Stimulated activated CD8-positive, alpha-beta memory T cell treated with anti-CD3 and anti-CD28 coated beads, Interleukin-12 subunit alpha, Interleukin-12 subunit beta, amount 100 ng/mL, for 24 hours (primary cell): Measurements from ENCODE around the gene TMEM134.

Source experiments
- DNase-seq: peaks from one replicate; pipeline ENCODE4 v3.0.0-alpha.2; 2020; ENCODE audit errors: extremely low read depth

Gene TMEM134

DNA sequence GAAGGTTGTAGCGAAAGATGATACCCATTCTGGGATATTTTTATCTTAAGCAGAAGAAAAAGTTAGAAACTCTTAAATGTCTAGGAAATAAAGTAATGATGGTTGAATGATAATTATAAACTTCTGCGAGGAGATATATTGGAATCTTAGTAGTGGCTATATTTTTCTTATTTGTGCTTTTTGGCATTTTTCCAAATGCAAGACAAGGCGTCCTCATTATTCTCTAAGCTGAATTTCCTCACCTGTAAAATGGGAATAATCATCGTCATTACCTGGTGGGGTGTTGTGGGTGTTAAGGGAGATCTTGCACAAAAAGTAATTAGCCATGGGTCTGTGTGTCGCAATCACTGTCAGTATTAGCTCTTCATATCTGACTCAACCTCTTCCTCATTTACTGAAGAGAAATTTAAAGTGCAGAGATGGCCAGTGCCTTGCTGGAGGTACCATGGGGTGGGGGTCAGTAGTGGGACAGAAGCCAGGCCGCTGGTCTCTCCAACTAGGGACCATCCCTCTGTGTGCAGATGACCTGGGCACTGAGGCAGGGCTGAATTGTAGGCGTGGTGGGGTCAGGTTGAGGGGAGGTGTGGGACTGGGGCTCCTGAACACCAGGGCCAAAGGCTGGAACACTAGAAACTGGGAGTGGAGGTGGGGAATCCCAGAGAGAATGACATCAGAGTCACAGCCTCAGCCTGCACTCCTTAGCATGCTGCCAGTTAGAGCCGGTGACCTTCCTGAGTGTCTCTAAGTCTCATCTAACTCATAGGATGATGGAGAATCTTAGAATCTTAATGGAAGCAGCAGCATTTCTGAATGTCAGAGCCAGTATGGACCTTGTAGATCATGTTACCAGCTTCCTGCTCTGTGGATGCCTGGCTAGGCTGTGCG is 32.0 kb upstream of the TMEM134 start:
- no peak for DNase-seq

DNA sequence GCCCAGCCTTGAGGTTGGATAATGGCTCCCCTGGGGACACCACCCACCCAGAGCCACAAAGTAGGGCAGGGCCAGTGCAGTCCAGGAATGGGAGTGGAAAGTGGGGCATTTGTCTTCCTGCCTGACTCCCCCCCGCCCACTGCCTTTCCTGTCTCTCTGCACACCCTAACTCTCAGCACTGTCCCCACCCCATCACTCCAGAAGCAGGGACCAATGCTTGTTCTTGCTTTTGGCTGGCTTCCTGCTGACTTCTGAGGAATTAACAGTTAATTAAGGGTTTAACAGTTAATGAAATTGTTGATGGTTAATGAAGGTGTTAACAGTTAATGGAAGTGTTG is 31.4 kb upstream of the TMEM134 start:
- no peak for DNase-seq

DNA sequence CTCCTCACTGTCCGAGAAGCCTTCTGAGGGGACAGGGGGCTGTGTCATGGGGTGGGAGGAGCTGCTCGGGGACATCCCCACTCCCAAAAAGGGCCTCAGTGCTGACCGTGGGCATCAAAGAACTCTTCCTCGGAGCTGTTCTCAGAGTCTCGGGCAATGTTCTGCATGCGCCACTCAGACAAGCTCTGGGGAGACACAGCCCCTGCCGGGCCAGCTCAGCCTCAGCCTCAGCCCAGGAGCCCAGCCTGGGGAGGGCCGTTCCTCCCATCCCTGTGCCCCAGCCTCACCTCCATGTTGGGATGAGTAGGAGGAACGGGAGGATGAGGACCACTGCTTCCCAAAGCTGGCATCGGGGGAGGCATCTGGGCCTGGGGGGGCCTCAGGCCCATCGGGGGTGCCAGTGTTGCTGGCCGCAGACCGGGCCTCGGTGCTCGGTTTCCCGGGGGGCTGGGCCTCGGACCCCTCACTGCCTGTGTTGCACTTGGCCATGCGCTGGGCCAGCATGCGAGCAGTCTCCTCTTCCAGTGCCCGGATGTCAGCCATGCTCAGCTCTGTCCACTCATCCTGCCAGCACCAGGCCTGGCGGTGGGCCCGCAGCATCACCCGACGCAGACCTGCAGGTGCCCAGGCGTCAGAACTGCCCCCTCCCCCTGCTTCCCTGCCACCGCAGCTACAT is 30.9 kb upstream of the TMEM134 start:
- no peak for DNase-seq

DNA sequence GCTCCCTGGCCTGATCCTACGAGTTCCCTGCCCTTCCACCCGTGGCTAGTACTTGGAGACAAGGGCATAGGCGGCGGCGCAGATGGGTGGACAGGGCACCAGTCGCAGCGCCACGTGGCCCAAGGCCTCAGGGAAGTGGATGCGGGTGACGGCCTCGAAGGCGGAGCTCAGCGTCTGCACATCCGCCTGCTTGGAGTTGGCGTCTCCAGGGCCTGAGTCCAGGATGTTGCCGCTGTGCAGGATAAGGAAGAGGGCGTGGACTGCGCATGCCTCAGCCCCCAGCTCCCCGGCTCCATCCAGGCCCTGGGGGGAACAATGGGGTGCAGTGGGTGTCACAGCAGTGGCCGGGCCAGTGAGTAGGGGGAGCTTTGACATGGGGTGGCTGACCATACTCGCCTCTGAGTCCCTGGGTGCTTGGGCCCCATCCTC is 29.5 kb upstream of the TMEM134 start:
- DNase-seq, result no peak

DNA sequence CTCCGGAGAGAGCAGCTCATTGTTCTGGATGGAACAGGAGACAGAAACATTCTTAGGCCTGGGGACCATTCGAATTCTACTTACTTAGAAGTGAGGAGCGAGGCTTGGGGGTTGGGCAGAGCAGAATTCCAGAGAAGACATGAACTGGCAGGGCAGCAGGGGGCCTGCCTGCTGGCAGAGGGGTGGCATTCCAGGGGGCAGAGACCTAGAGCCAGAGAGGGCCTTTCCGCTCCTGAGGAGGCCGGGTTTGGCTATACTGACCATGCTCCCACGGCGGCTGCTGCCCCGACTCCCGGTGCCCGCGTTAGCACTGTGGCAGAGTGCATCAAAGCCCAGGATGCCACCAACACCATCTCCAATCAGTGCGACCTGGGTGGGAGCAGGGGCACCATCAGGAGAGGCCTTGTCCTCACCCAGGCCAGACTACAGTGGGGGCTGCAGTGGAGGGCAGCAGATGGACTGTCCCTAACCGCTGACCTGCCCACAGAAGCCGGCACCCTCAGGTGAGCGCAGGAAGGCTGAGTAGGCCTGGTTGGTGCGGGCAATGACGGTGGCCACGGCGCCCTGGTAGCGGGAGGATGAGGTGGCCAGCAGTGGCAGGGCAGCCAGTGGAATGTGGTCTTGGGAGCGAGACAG is 28.7 kb upstream of the TMEM134 start:
- DNase-seq, result no peak

DNA sequence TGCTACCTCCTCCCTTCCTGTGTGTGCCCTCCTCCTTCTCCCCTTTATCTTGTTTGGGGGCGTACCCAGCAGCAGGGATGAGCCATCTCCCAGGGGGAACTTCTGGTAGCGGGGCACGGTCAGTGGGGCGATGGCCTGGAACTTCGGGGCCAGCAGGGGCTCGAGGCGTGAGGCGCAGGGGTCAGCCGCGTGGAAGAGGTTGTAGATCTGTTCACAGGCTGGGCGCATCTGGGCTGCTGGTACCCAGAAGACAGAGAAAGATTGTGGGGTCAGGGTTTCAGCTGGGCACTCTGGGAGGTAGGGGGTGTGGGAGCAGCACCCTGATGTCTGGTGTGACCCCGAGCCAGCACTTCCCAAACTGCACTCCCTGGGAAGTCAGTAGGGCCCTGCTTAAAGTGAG is 27.1 kb upstream of the TMEM134 start:
- DNase-seq, result no peak

DNA sequence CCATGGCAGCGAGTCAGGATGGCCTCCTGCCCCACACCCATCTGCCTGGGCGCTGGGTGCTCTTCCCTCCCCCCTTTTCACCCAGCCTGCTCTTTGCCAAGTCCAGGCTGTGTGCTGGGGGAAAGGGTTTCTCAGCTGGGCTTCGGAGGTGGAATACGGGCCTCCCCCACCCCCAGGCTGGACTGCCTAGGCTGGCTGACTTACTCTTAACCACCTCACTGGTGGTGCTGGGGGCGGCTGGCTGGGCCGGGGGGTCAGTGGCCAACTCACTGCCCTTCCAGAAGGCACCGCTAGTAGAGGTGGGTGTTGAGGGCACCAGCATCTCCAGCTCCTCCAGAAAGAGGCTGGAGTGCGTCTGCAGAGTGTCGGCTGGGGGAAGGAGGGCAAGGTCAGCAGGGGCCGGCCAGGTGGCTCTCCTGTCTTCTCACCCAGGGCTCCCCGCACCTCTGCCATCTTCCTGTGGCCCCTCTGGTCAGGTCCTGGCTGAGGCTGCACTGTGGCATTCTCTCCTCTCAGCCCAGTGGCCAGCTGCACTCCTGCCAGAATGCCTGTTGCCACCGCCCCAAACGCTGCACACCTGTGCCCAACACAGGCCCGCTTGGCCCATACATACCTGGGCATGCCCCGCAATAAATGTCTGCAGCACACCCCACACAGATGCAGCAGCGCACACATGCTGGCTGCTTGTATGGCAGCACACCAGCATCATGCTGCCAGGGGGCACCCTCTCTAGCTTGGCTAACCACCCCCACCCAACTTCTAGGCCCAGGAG is 26.4 kb upstream of the TMEM134 start:
- DNase-seq, result no peak

DNA sequence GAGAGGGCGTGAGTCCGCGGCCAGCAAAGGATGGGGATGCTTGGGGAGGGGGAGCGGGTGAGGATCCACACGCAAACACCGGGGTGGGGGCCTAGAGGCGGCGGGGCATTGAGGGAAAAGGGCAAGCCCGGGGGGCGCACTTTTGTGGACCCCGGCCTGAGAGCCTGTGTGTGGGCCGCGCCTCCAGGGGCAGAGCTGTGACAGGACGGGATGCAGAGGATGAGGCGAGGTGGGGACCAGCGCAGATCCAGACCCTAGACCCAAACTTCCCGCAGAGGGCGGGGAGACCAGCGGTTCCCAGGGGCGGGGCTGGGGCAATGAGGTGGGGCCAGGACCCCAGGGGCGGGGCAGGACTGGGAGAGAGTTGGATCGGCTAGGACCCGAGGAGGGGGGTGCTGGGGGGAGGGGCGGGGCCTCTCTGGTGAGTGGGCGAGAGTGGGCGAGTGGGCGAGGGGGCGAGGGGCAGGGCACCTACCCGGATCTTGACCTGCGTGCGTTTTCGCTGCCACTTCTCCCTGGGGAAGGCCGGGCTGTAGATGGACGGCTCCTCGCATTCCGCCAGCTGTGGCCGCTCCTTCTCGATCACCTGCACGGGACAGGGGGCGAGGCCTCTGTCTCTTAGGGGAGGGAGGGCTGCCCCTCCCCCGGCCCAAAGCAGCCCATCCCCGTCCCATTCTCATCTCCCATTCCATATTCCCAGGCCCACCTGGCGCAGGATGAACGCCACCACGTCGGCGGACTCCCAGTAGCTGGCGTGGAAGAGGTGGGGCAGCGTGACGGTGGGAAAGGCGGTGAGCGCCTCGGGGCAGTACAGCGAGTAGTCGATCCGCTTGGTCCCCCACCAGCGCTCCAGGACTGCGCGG is 25.6 kb upstream of the TMEM134 start:
- DNase-seq, result no peak

DNA sequence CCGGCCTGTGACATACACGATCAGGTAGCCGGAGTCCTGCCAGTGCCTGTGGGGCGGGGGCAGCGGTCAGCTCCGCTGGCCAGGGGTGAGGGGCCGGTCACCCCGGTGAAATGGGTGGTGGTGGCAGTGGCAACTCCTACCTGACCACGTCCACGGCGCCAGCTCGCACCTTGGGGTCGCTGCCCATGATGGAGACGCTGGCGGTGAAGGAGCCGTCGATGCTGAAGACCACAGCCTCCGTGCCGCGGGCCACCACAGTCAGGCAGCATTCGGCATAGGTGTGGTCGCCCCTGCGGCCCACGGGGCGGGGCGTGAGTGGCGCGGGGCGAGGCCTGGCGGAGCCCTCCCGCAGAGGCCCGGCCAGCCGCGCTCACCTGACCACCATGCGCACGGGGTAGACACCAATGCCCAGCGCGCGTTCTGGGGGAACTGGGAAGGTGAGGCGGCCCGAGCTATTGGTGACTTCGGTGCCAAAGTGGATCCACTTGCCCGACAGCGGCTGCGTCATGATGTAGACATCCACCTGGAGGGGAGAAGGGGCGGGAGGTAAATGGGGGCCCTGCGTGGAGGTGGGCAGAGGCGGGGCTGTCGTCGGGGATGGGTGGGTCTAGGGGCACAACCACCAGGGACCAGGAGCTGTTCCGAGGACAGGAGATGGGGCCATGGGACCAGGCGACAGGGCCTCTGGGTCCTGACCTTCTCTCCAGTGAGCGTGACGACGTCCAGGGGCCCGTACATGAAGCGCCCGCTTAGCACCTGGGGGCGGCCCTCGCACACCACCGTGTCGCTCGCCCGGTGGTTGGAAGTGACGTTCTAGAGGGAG is 24.7 kb upstream of the TMEM134 start:
- no peak for DNase-seq

DNA sequence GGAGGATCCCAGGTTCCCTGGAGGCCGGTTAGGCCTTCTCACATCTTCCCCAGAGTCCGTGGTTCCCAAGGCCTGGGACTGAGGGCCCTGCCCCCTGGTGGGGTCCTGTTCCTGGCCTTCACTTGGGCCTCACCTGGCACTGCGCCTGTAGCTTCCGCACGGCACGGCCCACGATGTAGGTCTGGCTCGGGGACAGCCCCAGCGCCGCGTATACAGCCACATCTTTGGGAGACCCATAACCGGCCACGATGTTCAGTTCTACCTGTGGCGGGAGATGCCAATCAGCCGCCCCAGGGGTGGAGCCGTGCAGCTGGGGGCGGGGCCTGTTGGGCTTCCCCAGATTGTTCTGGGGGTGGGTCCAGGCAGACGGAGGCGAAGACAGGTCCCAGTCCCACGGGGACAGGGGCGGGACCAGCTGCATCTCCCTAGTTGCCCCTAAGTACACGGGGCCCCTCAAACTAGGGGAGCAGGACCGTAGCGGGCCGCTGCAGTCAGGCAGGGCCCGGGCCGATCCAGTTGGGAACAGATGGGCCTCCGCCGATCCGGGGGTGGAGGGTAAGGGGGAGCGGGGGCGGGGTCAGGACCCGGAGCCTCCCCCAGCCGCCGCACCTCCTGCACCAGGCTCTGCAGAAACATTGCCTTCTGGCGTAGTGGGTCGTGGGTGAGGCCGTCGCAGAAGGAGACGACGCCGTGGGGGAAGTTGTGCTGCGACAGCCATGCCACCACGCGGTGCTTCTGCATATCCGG is 23.9 kb upstream of the TMEM134 start:
- DNase-seq, result no peak

DNA sequence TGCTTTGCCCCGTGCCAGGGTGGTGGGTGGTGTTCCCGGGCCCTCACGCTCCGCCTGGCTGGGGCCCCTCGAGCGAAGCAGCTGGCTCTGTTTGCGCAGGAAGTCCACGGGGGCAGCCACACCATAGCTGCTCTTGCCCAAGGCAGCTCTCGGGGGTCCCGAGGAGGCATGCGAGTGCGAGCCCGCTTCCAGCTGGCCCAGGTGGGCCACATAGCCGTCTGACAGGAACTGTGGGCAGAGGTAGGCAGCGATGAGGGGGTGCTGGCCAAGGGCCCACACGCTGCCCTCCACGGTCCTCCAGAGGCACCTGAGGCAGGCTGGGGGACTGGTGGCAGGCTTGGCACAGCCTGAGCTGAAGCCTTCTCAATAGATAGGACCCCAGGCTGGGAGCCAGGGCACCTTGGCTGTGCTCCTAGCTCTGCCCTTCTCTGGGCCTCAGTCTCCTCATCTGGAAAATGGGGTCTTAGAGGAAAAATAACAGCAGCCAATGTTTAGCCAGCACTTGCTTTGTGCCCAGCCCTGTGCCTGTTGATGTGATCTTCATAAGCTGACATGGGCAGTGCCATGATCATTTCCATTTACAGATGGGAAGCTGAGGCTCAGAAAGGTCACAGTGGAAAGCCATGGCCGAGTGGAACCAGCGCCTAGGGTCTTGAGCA is 23.1 kb upstream of the TMEM134 start:
- no peak for DNase-seq

DNA sequence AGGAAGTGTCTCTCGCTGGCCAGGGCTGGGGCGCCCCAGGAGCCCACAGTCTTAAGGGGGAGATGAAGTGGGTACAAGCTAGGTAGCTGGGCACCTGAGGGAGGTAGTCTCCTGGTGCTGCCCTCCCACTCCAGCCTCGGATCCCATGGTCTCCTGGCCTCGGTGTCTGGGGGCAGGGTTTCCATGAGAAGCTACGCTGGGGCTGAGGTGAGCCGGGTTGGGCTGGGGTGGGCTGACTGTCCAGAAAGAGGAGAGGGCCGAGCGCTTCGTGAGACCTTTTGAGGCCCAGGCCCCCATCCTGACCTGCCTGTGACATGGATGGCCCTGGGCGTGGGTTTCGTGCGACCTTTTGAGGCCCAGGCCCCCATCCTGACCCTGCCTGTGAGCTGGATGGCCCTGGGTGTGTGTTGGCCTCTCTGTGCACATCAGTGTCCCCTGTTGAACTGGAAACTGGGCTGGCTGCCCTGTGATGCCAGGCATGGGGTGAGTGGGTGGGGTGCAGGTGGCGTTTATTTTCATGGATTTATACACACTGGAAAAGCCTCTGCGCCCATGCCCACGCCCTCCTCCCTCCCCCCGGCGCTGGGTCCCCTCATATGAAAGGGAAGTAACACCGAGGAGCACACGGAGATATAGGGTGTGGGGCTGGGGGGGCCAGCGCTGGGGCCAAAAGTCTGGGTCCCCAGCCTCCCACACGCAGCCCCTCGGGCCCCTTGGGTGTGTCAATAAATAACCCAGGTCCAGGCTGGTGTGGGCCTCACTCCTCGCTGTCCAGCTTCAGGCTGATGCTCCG is 22.4 kb upstream of the TMEM134 start:
- no peak for DNase-seq

DNA sequence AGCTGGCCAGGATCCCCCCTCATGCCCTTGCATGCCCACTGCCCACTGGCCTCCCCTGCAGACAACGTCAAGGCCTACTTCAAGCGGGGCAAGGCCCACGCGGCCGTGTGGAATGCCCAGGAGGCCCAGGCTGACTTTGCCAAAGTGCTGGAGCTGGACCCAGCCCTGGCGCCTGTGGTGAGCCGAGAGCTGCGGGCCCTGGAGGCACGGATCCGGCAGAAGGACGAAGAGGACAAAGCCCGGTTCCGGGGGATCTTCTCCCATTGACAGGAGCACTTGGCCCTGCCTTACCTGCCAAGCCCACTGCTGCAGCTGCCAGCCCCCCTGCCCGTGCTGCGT is 21.6 kb upstream of the TMEM134 start:
- no peak for DNase-seq

DNA sequence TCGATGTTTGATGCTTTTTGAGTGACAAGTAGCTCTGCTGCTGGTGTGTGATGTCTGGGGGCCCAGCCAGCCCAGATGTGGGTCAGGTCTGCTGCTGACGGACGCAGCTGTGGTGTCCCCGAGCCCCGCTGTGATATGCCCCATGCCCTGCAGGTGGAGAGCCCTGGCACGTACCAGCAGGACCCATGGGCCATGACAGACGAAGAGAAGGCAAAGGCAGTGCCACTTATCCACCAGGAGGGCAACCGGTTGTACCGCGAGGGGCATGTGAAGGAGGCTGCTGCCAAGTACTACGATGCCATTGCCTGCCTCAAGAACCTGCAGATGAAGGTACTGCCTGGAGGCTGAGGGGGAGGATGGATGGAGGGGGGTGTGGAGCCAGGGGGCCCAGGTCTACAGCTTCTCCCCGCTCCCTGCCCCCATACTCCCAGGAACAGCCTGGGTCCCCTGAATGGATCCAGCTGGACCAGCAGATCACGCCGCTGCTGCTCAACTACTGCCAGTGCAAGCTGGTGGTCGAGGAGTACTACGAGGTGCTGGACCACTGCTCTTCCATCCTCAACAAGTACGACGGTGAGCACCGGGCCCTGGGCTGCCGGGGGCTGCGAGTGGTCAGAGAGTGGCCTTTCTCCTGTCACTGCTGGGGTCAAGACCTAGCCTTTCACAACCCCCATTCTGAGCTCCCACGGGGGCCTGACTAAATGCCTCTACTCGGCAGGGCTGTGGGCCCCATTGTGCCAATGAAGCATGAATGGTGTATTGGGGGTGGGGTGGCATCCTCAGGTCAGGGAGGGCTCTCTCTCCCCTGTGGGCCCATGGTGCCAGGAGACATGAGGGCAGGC is 21.1 kb upstream of the TMEM134 start:
- no peak for DNase-seq

DNA sequence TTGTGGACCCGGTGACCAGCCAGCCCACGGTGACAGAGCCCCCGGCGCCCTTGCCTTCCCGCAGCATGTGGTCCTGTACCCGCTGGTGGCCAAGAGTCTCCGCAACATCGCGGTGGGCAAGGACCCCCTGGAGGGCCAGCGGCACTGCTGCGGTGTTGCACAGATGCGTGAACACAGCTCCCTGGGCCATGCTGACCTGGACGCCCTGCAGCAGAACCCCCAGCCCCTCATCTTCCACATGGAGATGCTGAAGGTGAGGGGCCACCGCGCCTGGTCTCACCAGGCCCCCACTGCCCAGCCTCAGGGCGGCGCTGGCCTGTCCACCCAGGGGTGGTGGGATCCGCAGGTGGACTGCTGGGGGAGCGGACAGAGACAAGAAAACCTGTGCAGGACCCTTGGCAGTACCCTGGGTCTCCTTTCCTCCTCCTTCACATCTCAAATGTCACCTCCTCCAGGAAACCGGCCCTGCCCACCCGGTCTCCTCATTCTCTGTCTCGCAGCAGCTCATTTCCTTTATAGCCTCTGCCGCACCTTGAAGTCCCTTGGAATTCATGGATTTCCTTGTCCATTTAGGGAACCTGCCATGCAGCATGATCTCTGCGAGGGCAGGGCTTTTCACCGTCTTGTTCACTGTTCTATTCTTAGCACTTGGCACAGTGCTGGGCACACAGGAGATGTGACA is 20.3 kb upstream of the TMEM134 start:
- no peak for DNase-seq

DNA sequence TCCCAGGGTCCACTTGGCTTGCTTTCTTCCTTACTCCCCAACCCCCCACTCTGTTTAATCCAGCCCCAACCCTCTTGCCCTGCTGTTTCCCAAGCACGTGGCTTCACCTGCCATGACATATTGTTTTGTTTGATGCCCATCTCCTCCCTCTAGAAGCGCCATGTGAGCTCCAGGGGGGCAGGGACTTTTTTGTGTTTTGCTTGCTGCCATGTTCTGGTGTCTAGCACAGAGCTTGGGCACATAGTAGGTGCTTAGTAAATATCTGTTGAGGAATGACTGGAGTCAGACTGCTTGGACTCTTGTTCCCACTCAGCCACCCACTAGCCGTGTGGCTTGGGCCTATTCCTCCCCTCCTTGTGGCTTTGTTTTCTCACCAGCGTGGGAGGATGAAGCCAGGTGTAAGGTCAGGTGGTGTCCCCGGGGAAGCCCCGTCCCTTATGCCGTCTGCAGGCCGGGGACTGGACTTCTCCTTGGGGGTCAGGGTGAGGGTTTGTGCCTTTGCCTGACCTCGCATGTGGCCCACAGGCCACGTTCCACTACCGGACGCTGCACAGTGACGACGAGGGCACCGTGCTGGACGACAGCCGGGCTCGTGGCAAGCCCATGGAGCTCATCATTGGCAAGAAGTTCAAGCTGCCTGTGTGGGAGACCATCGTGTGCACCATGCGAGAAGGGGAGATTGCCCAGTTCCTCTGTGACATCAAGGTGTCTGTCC is 17.6 kb upstream of the TMEM134 start:
- no peak for DNase-seq
